Progenitor cell of endocrine pancreas (in vitro differentiated cells): ENCODE results near the gene PPM1E. TPM values are rescaled to one million over a fixed set of nuclear protein-coding genes. Genes with fewer than 3 reads are reported as not detected.

ENCODE experiments used
- DNase-seq: peaks from one replicate; pipeline ENCODE4 v3.0.0; 2021; ENCODE audit warnings: low spot score; ENCODE audit not compliant: unreplicated experiment
- H3K27ac Mint-ChIP-seq: 2 replicates; pipeline ENCODE4 v1.8.0; 2021; ENCODE audit warnings: mild to moderate bottlenecking, moderate library complexity, mixed read lengths
- H3K27me3 Mint-ChIP-seq: 2 replicates; pipeline ENCODE4 v1.8.0; 2021; ENCODE audit warnings: mixed read lengths
- H3K36me3 Mint-ChIP-seq: 2 replicates; pipeline ENCODE4 v1.8.0; 2022; ENCODE audit warnings: mixed read lengths; ENCODE audit not compliant: insufficient read depth
- H3K4me1 Mint-ChIP-seq: 2 replicates; pipeline ENCODE4 v1.8.0; 2021; ENCODE audit warnings: low read depth, mixed read lengths
- H3K4me3 Mint-ChIP-seq: 2 replicates; pipeline ENCODE4 v1.8.0; 2021; ENCODE audit warnings: low read depth, mild to moderate bottlenecking, moderate library complexity, mixed read lengths
- H3K9me3 Mint-ChIP-seq: 2 replicates; pipeline ENCODE4 v1.8.0; 2021; ENCODE audit warnings: low read depth, mixed read lengths
- total RNA-seq: library from RNA; stranded (reverse); gene quantifications from 2 replicates; pipeline ENCODE4 v1.2.1, GENCODE V29; 2021
- TF ChIP-seq, protein P1 (sequence below): fragments of 200-600 bp; sonication (generic); IDR thresholded peaks from one replicate; pipeline ENCODE4 v1.5.0; 2021; ENCODE audit warnings: antibody characterized with exemption, mild to moderate bottlenecking; ENCODE audit not compliant: unreplicated experiment

The PPM1E gene
- total RNA-seq, 1 donor from 2014 or later = 1.6 TPM

DNA sequence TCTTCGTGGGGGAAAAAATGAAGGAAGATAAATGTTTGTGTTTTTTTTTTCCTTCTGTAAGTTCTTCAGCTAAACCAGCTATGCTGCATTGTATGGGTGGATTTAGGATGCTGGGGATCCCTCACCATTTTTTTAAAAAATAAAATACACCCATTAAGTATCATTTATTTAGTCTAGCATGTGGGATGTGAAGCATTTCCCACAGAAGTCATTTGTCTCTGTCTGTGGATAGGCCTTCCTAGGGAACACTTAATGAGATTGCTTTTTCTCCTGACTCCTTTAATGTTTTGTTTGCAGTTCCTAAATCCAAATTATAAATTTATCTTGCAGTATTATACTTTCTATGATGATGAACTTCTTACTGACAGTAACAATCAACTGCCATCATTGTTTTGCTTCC is 146.7 kb downstream of the PPM1E start:
- Mint-ChIP-seq H3K9me3 (peaks cover 12% of the 10 kb centered on the region), H3K27me3 (no peaks in the 10 kb centered on the region), H3K36me3 (no peaks in the 10 kb centered on the region), H3K4me1 (no peaks in the 10 kb centered on the region), H3K27ac (no peak overlapping the region), H3K4me3 (no peak overlapping the region)
- TF ChIP-seq, protein P1, sequence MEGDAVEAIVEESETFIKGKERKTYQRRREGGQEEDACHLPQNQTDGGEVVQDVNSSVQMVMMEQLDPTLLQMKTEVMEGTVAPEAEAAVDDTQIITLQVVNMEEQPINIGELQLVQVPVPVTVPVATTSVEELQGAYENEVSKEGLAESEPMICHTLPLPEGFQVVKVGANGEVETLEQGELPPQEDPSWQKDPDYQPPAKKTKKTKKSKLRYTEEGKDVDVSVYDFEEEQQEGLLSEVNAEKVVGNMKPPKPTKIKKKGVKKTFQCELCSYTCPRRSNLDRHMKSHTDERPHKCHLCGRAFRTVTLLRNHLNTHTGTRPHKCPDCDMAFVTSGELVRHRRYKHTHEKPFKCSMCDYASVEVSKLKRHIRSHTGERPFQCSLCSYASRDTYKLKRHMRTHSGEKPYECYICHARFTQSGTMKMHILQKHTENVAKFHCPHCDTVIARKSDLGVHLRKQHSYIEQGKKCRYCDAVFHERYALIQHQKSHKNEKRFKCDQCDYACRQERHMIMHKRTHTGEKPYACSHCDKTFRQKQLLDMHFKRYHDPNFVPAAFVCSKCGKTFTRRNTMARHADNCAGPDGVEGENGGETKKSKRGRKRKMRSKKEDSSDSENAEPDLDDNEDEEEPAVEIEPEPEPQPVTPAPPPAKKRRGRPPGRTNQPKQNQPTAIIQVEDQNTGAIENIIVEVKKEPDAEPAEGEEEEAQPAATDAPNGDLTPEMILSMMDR = no peak
- DNase-seq = no peak

DNA sequence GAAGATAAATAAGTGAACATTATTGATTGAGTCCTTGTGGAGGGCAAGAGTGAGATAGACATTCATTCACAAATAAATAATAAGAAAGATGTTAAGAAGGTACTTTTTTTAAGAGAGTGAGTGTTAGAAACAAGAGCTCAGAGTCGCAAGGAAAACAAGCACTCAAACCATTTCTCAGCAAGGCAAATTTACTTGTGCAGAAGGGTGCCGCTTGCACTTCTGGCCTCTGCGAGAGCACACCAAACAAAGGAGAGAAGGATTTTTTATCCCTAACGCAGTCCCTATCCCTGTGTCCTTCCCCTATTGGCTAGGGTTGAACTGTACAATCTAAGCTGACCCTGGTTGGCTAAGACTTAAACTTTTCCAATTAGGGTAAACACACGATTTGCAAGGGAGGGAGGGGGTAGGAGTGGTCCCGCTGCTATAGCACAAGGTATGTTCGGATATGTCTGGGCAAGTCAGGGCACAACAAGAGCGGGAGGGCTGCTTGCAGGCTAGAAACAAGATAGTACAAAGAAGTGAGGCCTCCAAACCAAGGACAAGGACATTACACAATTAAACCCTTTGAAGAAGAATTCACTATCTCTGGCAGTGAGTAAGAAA is 156.2 kb downstream of the PPM1E start:
- no peaks in the 10 kb centered on the region for H3K4me1 Mint-ChIP-seq
- TF ChIP-seq, protein P1 = no peak
- no peak overlapping the region for H3K27ac Mint-ChIP-seq
- no peak overlapping the region for H3K4me3 Mint-ChIP-seq
- no peaks in the 10 kb centered on the region for H3K27me3 Mint-ChIP-seq
- H3K9me3 Mint-ChIP-seq = peaks cover 28% of the 10 kb centered on the region
- no peaks in the 10 kb centered on the region for H3K36me3 Mint-ChIP-seq
- no peak for DNase-seq

DNA sequence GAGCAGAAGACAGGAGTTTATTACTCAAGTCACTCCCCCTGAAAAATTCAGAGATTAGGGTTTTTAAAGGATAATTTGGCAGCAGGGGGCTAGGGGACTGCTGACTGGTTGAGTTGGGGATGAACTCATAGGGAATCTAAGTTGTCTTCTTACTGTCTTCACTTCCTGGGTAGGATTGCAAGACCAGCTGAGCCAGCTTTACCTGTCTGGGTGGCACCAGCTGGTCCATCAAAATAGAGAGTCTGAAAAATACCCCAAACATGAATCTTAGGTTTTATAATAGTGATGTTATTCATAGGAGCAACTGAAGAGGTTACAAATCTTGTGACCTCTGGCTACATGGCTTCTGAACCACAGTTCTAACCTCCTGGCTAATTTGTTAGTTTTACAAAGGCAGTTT is 157.9 kb downstream of the PPM1E start:
- no peaks in the 10 kb centered on the region for H3K4me1 Mint-ChIP-seq
- TF ChIP-seq, protein P1 = no peak
- H3K27me3 Mint-ChIP-seq = no peaks in the 10 kb centered on the region
- H3K27ac Mint-ChIP-seq = no peak overlapping the region
- peaks cover 28% of the 10 kb centered on the region for H3K9me3 Mint-ChIP-seq
- no peaks in the 10 kb centered on the region for H3K36me3 Mint-ChIP-seq
- no peak for DNase-seq
- H3K4me3 Mint-ChIP-seq = no peak overlapping the region

DNA sequence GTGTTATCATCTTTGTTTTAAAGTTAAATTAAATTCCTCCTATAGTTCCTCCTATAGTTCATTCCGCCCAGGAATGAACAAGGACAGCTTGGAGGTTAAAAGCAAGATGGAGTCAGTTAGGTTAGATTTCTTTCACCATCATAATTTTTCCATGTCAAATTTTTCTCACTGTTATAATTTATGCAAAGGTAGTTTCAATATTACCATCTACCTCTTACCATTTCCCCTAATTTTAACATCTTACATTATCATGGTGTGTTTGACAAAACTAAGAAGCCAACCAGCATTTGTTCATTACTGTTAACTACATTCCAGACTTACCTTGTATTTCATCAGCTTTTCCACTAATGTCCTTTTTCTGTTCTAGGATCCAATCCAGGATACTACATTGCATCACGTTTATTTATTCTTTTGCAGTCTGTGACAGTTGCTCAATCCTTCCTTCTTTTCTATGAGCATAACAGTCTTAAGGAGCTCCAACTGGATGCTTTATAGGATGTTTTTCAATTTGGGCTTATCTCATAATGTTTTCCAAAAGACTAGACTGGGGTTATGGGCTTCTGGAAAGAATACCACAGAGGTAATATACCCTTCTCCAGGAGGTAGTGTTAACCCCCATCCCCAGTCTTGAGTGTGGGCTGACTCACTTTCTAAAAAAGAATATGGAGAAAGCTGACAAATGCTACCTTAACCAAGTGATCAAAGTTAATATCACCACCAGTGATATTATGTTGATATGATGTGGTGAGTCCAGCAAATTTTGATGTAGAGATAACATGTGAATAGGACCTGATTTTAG is 158.5 kb downstream of the PPM1E start:
- H3K9me3 Mint-ChIP-seq = peaks cover 25% of the 10 kb centered on the region
- no peak for DNase-seq
- no peak overlapping the region for H3K4me3 Mint-ChIP-seq
- TF ChIP-seq, protein P1 = no peak
- H3K27ac Mint-ChIP-seq = no peak overlapping the region
- no peaks in the 10 kb centered on the region for H3K27me3 Mint-ChIP-seq
- no peaks in the 10 kb centered on the region for H3K36me3 Mint-ChIP-seq
- no peaks in the 10 kb centered on the region for H3K4me1 Mint-ChIP-seq

DNA sequence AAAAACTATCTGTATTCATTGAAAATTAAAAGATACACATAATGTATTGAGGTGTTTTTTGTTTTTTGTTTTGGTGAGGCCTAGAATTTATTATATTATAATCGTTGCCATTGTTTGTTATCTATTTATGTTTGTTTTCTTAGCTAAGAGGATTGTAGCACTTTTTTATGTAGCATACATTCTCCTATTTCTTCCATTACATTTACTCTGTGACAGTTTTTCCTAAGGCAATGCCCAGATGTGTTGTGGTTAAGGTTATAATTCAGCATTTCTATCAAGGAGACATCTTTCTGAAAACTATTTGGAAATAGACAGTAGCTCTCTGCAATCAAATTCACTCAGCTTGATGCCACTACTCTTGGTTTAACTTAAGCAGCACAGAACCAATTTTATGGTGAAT is 161.6 kb downstream of the PPM1E start:
- TF ChIP-seq, protein P1 = no peak
- no peaks in the 10 kb centered on the region for H3K27me3 Mint-ChIP-seq
- H3K4me1 Mint-ChIP-seq = peaks cover 3% of the 10 kb centered on the region

More for the DNA sequence above, 161.6 kb downstream of the PPM1E start:
- H3K36me3 Mint-ChIP-seq = no peaks in the 10 kb centered on the region
- no peak for DNase-seq
- H3K9me3 Mint-ChIP-seq = peaks cover 5% of the 10 kb centered on the region
- H3K4me3 Mint-ChIP-seq = no peak overlapping the region
- H3K27ac Mint-ChIP-seq = no peak overlapping the region
